HUES64 (cell line): Measurements from ENCODE around the gene SLC25A6.
"Not testable (repeated sequence)": the region's sequence is repeated elsewhere in the genome, so short reads cannot be mapped to it uniquely, and the experiment has no call there.

Experiments
- H3K27ac ChIP-seq: 2 replicates; pipeline ENCODE4 v1.7.0; 2013; ENCODE audit warnings: low read depth, low read length, inconsistent platforms
- H3K27me3 ChIP-seq: 2 replicates; pipeline ENCODE4 v1.6.1; 2013; ENCODE audit warnings: mild to moderate bottlenecking, low read length; ENCODE audit not compliant: insufficient read depth
- H3K36me3 ChIP-seq: 2 replicates; pipeline ENCODE4 v1.6.1; 2013; ENCODE audit warnings: mild to moderate bottlenecking, low read length; ENCODE audit not compliant: insufficient read depth
- H3K4me1 ChIP-seq: 2 replicates; pipeline ENCODE4 v1.6.1; 2013; ENCODE audit warnings: mild to moderate bottlenecking, low read length, moderate library complexity; ENCODE audit not compliant: insufficient read depth
- H3K4me3 ChIP-seq: 2 replicates; pipeline ENCODE4 v1.5.1; 2013; ENCODE audit warnings: mild to moderate bottlenecking, low read length, moderate library complexity
- H3K9ac ChIP-seq: 2 replicates; pipeline ENCODE4 v1.6.1; 2013; ENCODE audit warnings: mild to moderate bottlenecking, low read depth, low read length
- H3K9me3 ChIP-seq: 2 replicates; pipeline ENCODE4 v1.6.1; 2013; ENCODE audit warnings: low read depth, low read length; ENCODE audit not compliant: insufficient read depth
- WGBS: fragments of 150-250, 120-280 bp; methylation state at CpG from one replicate; pipeline ENCODE4 v1.1.7; 2013; ENCODE audit warnings: missing lambda C conversion rate; 5-methylcytosine and 5-hydroxymethylcytosine counted together

Gene SLC25A6

GRCh38 chrX:1411326-1411725, 19.4 kb upstream of the SLC25A6 start:
- Histone ChIP-seq H3K27me3 (no peaks in the 10 kb centered on the region), H3K4me1 (no peaks in the 10 kb centered on the region), H3K27ac (no peak overlapping the region), H3K4me3 (no peak overlapping the region), H3K9me3 (no peaks in the 10 kb centered on the region), H3K36me3 (peaks cover 62% of the 10 kb centered on the region), H3K9ac (no peak overlapping the region)
- 94% methylated on average over 12 of the region's 12 CpGs for WGBS

GRCh38 chrX:1407035-1407434, 15.1 kb upstream of the SLC25A6 start:
- no peak overlapping the region for H3K9ac ChIP-seq
- H3K27me3 ChIP-seq: no peaks in the 10 kb centered on the region
- H3K36me3 ChIP-seq: peaks cover 66% of the 10 kb centered on the region
- 0 out of 2 replicates have a peak, but pooled peaks cover 3% of the 10 kb centered on the region for H3K9me3 ChIP-seq
- no peak overlapping the region for H3K27ac ChIP-seq
- no peak overlapping the region for H3K4me3 ChIP-seq
- no peaks in the 10 kb centered on the region for H3K4me1 ChIP-seq

- WGBS: 94% methylated on average over 2 of the region's 2 CpGs
- not testable (repeated sequence) for H3K4me3 ChIP-seq, H3K4me1 ChIP-seq, H3K27ac ChIP-seq, H3K27me3 ChIP-seq, H3K9me3 ChIP-seq, H3K9ac ChIP-seq
- peaks cover 63% of the 10 kb centered on the region for H3K36me3 ChIP-seq
These were observed 13.9 kb upstream of the SLC25A6 start for GRCh38 chrX:1405769-1406168.

GRCh38 chrX:1403867-1404266, 12.0 kb upstream of the SLC25A6 start:
- not testable (repeated sequence) for H3K27me3 ChIP-seq, H3K4me1 ChIP-seq, H3K27ac ChIP-seq, H3K9ac ChIP-seq, H3K9me3 ChIP-seq, H3K4me3 ChIP-seq
- H3K36me3 ChIP-seq: peaks cover 76% of the 10 kb centered on the region
- WGBS: 93% methylated on average over 3 of the region's 3 CpGs

- 0 out of 2 replicates have a peak, but pooled peaks cover 3% of the 10 kb centered on the region for H3K9me3 ChIP-seq
- no peak overlapping the region for H3K27ac ChIP-seq
- WGBS: 95% methylated on average over 10 of the region's 10 CpGs
- no peak overlapping the region for H3K4me3 ChIP-seq
- no peaks in the 10 kb centered on the region for H3K4me1 ChIP-seq
- H3K27me3 ChIP-seq: no peaks in the 10 kb centered on the region
- H3K9ac ChIP-seq: no peak overlapping the region
- peaks cover 82% of the 10 kb centered on the region for H3K36me3 ChIP-seq
These were observed 11.3 kb upstream of the SLC25A6 start for GRCh38 chrX:1403228-1403627.

- no peaks in the 10 kb centered on the region for H3K4me1 ChIP-seq
- 0 out of 2 replicates have a peak, but pooled peaks cover 3% of the 10 kb centered on the region for H3K9me3 ChIP-seq
- no peaks in the 10 kb centered on the region for H3K27me3 ChIP-seq
- WGBS: 95% methylated on average over 30 of the region's 30 CpGs
- H3K4me3 ChIP-seq: no peak overlapping the region
- peaks cover 79% of the 10 kb centered on the region for H3K36me3 ChIP-seq
- peak overlapping the region; percentile 76; the same call in 1 of the 2 replicates for H3K27ac ChIP-seq
- H3K9ac ChIP-seq: no peak overlapping the region
These were observed 9.9 kb upstream of the SLC25A6 start for GRCh38 chrX:1401611-1402430.

GRCh38 chrX:1400742-1401471, 9.0 kb upstream of the SLC25A6 start:
- 82% methylated on average over 27 of the region's 27 CpGs for WGBS
- H3K27me3 ChIP-seq: no peaks in the 10 kb centered on the region
- H3K9ac ChIP-seq: no peak overlapping the region
- H3K4me1 ChIP-seq: no peaks in the 10 kb centered on the region
- H3K9me3 ChIP-seq: 0 out of 2 replicates have a peak, but pooled peaks cover 3% of the 10 kb centered on the region
- H3K4me3 ChIP-seq: no peak overlapping the region
- peak overlapping the region; percentile 76; the same call in 1 of the 2 replicates for H3K27ac ChIP-seq
- H3K36me3 ChIP-seq: peaks cover 79% of the 10 kb centered on the region

GRCh38 chrX:1400049-1400448, 8.1 kb upstream of the SLC25A6 start:
- WGBS: 97% methylated on average over 10 of the region's 12 CpGs
- H3K9ac ChIP-seq: no peak overlapping the region
- H3K27ac ChIP-seq: no peak overlapping the region; the same call in 1 of the 2 replicates
- peaks cover 74% of the 10 kb centered on the region for H3K36me3 ChIP-seq
- no peak overlapping the region for H3K4me3 ChIP-seq
- no peaks in the 10 kb centered on the region for H3K4me1 ChIP-seq
- H3K27me3 ChIP-seq: no peaks in the 10 kb centered on the region
- H3K9me3 ChIP-seq: 0 out of 2 replicates have a peak, but pooled peaks cover 3% of the 10 kb centered on the region

- Histone ChIP-seq H3K9ac (no peak overlapping the region), H3K4me1 (no peaks in the 10 kb centered on the region), H3K27me3 (no peaks in the 10 kb centered on the region), H3K4me3 (no peak overlapping the region), H3K27ac (no peak overlapping the region), H3K36me3 (peaks cover 61% of the 10 kb centered on the region), H3K9me3 (no peaks in the 10 kb centered on the region)
- WGBS: 92% methylated on average over 29 of the region's 29 CpGs
These were observed 6.8 kb upstream of the SLC25A6 start for GRCh38 chrX:1398431-1399340.

GRCh38 chrX:1397441-1398270, 5.7 kb upstream of the SLC25A6 start:
- no peak overlapping the region for H3K27ac ChIP-seq
- H3K27me3 ChIP-seq: no peaks in the 10 kb centered on the region
- WGBS: 95% methylated on average over 26 of the region's 29 CpGs
- no peaks in the 10 kb centered on the region for H3K4me1 ChIP-seq
- H3K4me3 ChIP-seq: no peak overlapping the region
- peaks cover 52% of the 10 kb centered on the region for H3K36me3 ChIP-seq
- H3K9me3 ChIP-seq: no peaks in the 10 kb centered on the region
- H3K9ac ChIP-seq: no peak overlapping the region
